ENCODE data around the gene AK9. TPM values are rescaled to one million over a fixed set of nuclear protein-coding genes. Genes with fewer than 3 reads are reported as not detected.

The AK9 gene
- total and polyA plus RNA-seq, 4 donors: 1.1 to 5.3 (median 3.8) TPM

- Histone ChIP-seq H3K27me3 (ENCODE audit: control insufficient read depth in 4 of 4, insufficient read depth in 4 of 4, low read length in 3 of 4) (no peaks in the 10 kb centered on the region), H3K9ac (ENCODE audit: low read depth in 1 of 2, low read length in 2 of 2) (no peak overlapping the region), H3K36me3 (ENCODE audit: control insufficient read depth in 4 of 4, insufficient read depth in 3 of 4, low read depth in 1 of 4, low read length in 3 of 4) (peaks cover 0 to 17% (median 9%) of the 10 kb centered on the region in 4 donors), H3K4me1 (ENCODE audit: control insufficient read depth in 4 of 4, insufficient read depth in 4 of 4, low read length in 3 of 4) (peaks cover 6 to 16% (median 13%) of the 10 kb centered on the region in 4 donors), H3K27ac (ENCODE audit: low read depth in 1 of 2, low read length in 2 of 2) (no peak overlapping the region), H3K4me3 (ENCODE audit: low read depth in 1 of 3, low read length in 3 of 3) (no peak overlapping the region), H3K9me3 (ENCODE audit: control insufficient read depth in 4 of 4, low read length in 3 of 4) (no peaks in the 10 kb centered on the region)
- WGBS: 79% methylated on average over 3 of the region's 3 CpGs
- TF ChIP-seq HNF4G (IDR thresholded peaks at IDR 0.05): no peak
- TF ChIP-seq CTCF (IDR thresholded peaks at IDR 0.05; ENCODE audit: low read depth, low read length, missing input control): no peak
- TF ChIP-seq RAD21 (IDR thresholded peaks at IDR 0.05): no peak
- no peak for TF ChIP-seq REST (IDR thresholded peaks at IDR 0.05)
- TF ChIP-seq GABPA (IDR thresholded peaks at IDR 0.05 in 1 of 2, conservative IDR thresholded peaks at IDR 0.05 in 1 of 2): no peak
- no peak for TF ChIP-seq FOXA2 (IDR thresholded peaks at IDR 0.05)
- no peak for TF ChIP-seq MAX (IDR thresholded peaks at IDR 0.05)
- DNase-seq (ENCODE audit: low spot score): no peak
Observed at GRCh38 chr6:109460161-109460829, 230.7 kb downstream of the AK9 start.

GRCh38 chr6:109458774-109459531, 232.0 kb downstream of the AK9 start:
- H3K4me1 ChIP-seq (ENCODE audit: control insufficient read depth in 4 of 4, insufficient read depth in 4 of 4, low read length in 3 of 4): peaks cover 8 to 19% (median 16%) of the 10 kb centered on the region in 4 donors
- no peak overlapping the region for H3K4me3 ChIP-seq (ENCODE audit: low read depth in 1 of 3, low read length in 3 of 3)
- DNase-seq (ENCODE audit: low spot score): no peak
- H3K9me3 ChIP-seq (ENCODE audit: control insufficient read depth in 4 of 4, low read length in 3 of 4): no peaks in the 10 kb centered on the region
- H3K27ac ChIP-seq (ENCODE audit: low read depth in 1 of 2, low read length in 2 of 2): no peak overlapping the region
- peaks cover 0 to 7% (median 3%) of the 10 kb centered on the region in 4 donors for H3K36me3 ChIP-seq (ENCODE audit: control insufficient read depth in 4 of 4, insufficient read depth in 3 of 4, low read depth in 1 of 4, low read length in 3 of 4)
- H3K27me3 ChIP-seq (ENCODE audit: control insufficient read depth in 4 of 4, insufficient read depth in 4 of 4, low read length in 3 of 4): no peaks in the 10 kb centered on the region
- WGBS: 68% methylated on average over 5 of the region's 5 CpGs
- no peak overlapping the region for H3K9ac ChIP-seq (ENCODE audit: low read depth in 1 of 2, low read length in 2 of 2)
- TF ChIP-seq RAD21 (IDR thresholded peaks at IDR 0.05): no peak
- TF ChIP-seq FOXA2 (IDR thresholded peaks at IDR 0.05): no peak
- TF ChIP-seq ATF3 (IDR thresholded peaks at IDR 0.05): no peak
- TF ChIP-seq RXRA (IDR thresholded peaks at IDR 0.05): no peak
- TF ChIP-seq HNF4G (IDR thresholded peaks at IDR 0.05): no peak
- TF ChIP-seq YY1 (IDR thresholded peaks at IDR 0.05): no peak
- TF ChIP-seq ZBTB33 (IDR thresholded peaks at IDR 0.05): no peak
- TF ChIP-seq EGR1 (IDR thresholded peaks at IDR 0.05; ENCODE audit: low read depth in 2 of 2): no peak
- no peak for TF ChIP-seq TAF1 (conservative IDR thresholded peaks at IDR 0.05)
- TF ChIP-seq JUND (IDR thresholded peaks at IDR 0.05): no peak
- TF ChIP-seq NR2F2 (IDR thresholded peaks at IDR 0.05): no peak
- TF ChIP-seq HNF4A (conservative IDR thresholded peaks at IDR 0.05): no peak
- no peak for TF ChIP-seq CTCF (IDR thresholded peaks at IDR 0.05; ENCODE audit: low read depth, low read length, missing input control)
- no peak for TF ChIP-seq SP1 (IDR thresholded peaks at IDR 0.05)
- no peak for TF ChIP-seq MAX (IDR thresholded peaks at IDR 0.05)
